ENCODE measurements around the gene DUSP16.
"Not testable (repeated sequence)": the region's sequence is repeated elsewhere in the genome, so short reads cannot be mapped to it uniquely, and the experiment has no call there.

DUSP16 gene, protein sequence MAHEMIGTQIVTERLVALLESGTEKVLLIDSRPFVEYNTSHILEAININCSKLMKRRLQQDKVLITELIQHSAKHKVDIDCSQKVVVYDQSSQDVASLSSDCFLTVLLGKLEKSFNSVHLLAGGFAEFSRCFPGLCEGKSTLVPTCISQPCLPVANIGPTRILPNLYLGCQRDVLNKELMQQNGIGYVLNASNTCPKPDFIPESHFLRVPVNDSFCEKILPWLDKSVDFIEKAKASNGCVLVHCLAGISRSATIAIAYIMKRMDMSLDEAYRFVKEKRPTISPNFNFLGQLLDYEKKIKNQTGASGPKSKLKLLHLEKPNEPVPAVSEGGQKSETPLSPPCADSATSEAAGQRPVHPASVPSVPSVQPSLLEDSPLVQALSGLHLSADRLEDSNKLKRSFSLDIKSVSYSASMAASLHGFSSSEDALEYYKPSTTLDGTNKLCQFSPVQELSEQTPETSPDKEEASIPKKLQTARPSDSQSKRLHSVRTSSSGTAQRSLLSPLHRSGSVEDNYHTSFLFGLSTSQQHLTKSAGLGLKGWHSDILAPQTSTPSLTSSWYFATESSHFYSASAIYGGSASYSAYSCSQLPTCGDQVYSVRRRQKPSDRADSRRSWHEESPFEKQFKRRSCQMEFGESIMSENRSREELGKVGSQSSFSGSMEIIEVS

DNA sequence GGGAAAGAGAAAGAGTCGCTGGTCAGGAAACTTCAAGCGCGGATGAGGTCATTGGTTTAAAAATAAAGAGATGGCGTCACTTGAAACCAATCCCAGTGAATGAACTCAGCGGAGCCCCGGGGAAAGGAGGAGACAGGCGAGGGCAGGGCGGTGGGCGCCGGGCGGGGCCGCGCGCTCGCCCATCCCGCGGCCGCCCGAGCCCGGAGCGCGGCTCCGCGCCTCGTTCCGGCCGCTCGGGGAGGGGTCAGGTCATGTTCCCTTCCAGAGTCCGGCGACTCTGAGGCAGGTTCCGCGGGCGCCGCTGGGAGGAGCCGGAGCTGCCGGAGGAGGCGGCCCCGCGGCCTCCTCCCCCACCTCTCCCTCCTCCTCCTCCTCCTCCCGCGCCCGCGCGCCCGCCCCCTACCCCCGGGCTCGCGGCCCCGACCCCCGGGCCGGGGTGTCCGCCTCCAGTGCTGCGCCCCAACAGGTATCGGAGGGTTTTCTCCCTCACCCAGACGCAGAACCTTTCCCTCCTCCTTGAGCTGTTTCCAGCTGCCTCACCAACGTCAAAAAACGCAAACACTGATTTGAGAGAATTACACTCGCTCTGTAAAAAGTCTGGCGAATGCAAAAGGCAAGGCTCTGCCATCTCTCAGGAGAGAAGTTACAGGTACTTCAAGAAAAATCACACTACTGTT is at the start of gene DUSP16:
Gene DUSP16 (minus strand): TSS at position 279 of the 677 bp plus-strand sequence. CDS start 41,765 bp downstream, outside the sequence.
- DNase-seq, result peak; percentile 73

DNA sequence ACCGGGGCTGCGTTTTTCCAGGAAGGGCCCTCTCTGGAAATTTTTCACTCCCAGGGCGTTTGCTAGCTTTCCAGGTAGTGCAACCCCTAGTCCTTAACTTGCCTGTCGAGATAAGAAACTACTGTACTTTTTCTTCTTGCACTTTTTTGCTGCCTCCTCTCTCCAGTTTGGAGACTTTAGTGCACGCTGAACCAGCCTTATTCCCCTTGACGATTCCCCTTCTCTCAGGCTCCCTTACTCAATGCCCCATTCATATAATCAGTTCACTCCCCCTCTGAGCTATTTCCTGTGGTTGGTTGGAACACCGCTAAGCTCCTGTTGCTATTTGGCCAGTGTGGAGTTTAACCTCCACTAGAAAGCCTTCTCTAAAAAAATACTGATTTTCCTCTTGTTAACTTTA is 49.7 kb upstream of the DUSP16 start:
- peak; percentile 22 for DNase-seq

DNA sequence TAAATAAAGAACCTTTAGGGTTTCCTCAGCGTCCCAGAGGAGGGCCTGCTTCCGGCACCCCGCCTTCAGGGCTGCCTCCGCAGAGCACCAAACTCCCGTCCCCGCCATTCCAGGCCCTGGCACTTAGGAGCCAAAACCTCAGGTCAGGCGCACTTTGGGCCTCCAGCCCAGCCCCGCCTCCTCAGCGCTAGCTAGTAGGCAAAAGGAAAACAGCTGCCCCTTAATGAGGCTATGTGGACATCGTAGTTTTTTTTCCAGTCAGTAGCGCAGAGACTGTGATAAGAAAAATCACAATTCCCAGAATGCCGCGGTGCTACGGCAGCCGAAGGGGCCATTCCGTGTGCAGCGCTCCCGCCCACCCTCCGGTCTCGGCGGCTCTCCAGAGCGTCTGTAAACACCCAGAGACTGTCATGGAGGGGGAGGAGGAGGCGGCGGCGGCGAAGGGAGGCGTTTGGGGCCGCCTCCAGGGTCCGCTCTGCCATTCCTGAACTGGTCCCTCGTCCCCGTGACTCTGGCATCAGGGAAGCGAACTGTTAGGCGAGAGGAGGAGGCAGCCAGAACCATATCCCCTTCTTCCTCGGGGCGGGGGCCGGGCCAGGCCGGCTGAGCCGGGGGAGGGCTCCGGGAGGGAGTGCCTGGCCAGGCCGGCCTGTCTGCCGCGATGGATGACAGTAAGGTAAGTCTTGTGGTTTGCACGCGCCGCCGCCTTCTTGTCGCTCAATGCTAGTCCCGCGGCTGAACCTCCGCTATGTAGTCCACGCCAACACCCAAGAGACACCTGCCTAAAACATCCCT is 49.0 kb upstream of the DUSP16 start, which contains the start of gene CREBL2:
Gene CREBL2 (plus strand): TSS at position 365 of the 795 bp plus-strand sequence. CDS start 297 bp downstream, at position 662.
- peak; percentile 86 for DNase-seq

DNA sequence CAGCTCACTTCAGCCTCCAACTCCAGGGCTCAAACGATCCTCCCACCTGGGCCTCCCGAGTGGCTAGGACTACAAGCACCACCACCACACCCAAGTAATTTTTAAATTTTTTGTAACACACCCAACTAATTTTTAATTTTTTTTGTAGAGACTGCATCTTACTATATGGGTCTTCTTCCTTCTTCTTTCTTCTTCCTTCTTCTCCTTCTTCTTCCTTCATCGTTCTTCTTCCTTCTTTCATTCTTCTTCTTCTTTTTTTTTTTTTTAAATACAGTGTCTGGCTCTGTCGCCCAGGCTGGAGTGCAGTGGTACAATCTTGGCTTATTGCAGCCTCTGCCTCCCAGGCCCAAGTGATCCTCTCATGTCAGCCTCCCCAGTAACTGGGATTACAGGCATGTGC is 48.0 kb upstream of the DUSP16 start:
- no peak for DNase-seq

DNA sequence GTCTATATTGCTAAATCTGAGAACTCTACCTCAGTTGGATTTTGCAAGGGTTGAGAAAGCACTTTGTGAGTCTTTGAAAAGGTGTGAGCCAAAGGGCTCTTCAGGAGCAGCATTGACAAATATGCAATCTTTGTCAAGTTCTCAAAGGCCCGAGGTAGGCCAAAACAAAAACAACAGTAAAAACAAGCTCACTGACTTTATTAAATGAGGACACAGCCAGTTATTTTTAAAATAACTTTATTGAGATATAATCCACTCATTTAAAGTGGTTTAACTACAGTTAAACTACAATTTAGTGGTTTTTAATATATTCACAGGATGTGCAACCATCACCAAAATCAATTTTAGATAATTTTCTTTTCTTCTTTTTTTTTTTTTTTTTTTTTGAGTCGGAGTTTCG is 47.0 kb upstream of the DUSP16 start:
- DNase-seq, result no peak

DNA sequence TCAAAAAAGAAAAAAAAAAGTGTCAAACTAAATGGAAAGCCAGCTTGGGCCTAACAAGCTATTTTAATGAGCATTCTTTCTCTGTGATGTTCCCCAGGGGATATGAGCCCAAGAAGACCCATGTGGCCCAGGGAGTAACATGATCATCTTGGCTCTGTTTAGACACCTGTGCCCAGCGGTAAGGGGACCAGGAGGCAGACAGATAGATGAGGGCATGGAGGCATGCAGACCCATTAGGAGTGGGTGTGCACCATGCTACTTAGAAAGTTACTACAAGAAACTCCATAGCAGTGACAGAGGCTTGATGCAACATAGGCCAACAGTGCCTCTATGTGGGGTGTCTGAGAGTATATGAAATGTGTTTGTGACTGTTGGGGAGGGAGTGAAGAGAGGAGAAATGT is 45.9 kb upstream of the DUSP16 start:
- DNase-seq, result no peak

DNA sequence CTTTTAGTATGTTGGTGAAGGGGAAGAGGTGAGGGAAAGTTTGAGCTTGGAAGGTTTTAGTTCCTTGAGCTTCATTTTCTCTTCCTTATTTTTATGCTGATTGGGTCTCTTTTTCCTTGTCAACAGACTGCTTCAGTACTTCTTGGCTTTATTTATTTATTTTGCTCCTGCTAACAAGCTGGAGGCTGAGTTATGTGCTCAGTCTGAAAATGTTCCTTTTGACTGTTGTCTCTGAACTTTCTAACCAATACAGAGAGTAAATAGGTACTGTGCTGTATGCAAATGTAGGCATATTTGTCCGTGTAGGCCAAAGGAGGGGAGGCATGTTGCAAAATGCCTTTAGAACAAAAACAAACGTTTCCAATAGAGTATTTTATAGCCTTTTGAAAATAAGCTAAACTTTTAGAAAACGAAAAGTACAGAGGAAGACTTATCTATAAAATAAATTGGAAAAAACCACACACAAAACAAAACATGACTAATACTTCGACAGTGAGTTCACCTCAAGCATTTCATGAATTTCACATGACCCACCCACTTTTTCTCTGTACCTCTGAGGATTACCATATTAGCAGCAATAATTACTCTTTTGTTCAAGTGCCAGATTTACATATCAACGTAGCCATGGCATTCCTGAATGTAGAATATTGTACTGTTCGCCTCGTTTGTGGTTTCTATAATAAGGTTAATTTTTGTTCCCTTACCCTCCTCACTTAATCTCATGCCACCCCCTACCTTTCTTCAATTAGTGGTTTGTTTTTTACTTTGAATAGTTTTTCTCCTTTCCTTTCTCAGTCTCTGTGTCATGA is 44.3 kb upstream of the DUSP16 start:
- DNase-seq, result no peak

DNA sequence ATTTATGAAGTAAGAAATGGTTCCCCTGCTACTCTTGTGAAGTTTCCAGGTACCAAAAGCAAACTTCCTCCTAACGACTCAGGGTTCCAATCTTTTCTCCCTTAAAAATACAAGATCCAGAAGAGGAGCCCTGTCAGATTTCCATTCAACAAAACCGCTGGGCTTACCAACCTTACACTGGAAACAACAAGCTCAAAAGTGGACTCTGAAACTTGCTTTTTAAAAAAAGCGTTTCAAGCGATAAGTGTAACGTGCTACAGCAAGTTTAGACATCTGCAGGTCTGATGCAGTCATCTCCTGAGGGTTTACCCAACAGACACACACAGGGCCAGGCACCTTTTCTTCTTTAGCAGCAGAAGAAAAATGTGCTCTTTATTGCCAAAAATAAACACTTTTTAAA is 42.1 kb upstream of the DUSP16 start:
- DNase-seq, result no peak

DNA sequence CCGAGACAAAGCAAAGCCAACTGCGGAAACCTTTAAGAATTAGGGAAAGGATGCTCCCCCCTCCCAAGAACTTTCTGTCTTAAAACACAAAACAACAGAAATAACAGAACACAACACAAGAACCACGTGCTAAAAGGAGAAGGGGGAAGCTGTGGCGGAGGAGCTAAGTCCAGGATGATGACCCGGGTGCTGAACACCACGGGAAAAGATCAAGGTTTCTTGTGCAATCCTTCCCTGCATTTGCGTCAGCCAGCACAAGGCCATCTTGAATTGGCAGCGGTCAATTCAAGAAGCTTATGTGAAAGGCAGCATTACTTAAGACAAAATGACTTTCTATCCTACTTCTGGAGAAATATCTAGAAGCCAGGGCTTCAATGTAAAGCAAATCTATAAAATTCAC is 38.0 kb upstream of the DUSP16 start:
- DNase-seq, result no peak

DNA sequence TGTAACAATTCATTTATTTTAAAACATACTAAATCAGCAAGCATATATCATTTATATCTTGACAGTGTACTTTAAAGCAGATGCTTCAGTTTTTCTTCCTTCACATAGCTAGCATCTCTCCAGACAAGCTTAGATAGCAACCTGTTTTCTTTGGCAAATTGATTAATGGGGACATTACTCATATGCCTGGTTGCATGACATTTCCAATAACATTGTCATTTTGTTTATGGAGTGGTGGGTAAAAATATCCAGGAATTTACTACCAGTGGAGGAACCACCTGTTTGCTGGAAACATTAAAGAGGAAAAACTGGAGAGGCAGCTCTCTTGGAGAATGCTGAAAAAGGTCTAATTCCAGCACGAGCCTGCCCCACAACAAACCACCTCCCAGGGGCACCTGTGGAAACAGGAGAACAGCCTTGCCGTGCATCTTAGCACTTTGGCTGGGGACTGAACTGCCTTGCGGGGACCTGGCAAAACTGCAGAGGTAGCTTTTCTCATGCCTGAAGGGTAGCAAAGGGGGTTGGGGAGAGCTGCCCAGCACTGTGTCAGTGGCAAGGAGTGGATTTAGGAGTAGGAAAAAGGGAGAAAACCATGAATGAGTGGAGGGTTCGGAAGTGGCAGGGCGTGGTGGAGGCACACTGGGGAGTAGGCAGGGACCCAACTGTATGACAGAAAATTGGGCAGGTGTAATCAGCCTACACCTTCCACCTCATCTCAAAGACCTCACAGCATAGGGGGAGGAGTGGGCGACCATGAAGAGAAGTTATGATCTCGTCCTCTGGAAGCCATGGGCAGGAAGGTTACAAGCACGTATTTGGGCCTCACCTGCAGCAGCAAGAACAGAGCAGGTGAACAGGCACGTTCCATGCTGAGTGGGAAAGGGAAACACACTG is 37.3 kb upstream of the DUSP16 start:
- DNase-seq, result no peak

DNA sequence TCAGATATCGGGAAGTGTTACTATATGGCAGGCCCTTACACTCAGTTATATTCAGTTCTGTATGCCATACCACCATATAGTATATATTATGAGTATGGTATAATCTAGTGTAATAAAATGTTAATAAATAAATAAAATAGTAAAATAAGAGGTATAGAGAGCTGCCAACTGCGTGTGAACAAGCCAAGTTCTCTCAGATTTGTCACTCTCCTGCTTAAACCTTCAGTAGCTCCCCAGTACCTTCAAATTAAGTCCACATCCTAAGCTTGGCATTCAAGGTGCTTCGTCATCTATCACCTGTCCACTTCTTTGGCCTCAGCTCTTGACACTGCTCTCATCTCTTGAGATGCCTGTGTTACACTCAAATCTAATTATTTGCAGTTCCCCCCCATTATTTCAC is 36.2 kb upstream of the DUSP16 start:
- DNase-seq, result no peak

DNA sequence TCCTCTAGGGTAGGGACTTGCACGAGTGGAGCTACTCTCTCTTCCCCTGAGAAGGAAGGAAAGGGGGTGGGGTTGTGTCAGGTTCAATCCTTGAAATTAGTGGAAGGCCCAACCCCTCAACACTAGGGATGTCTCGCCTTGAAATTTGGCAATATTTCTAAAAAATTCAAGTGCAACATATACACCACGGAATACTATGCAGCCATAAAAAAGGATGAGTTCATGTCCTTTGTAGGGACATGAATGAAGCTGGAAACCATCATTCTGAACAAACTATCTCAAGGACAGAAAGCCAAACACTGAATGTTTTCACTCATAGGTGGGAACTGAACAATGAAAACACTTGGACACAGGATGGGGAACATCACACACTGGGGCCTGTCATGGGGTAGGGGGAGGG is 33.9 kb upstream of the DUSP16 start:
- DNase-seq, result not testable (repeated sequence)

DNA sequence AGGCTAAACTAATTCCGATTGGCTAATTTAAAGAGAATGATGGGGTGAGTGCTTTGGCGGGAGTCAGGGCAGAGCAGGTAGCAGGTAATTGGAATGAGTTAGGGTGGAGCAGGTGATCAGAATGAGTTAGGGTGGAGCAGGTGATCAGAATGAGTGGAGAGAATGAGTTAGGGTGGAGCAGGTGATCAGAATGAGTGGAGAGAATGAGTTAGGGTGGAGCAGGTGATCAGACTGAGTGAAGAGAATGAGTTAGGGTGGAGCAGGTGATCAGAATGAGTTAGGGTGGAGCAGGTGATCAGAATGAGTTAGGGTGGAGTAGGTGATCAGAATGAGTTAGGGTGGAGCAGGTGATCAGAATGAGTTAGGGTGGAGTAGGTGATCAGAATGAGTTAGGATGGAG is 33.3 kb upstream of the DUSP16 start:
- not testable (repeated sequence) for DNase-seq

DNA sequence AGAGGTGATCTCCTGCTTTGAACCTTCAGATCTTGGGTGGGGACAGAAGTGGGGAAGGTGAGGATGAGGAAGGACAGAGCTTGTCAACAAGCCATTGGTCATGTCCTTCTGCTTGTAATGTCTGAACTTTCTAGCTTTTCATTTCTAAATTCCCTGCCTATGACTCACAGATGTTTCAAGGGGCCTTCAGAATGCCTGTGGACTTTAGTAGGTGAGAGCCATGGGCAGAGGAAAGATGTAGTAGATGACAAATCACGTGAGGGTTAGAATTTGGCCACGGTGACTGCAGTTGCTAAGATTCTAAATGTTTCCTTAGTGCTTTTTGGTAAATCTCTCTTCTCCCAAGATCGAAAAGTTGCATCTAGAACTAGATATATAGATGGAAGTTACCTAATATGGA is 30.3 kb upstream of the DUSP16 start:
- no peak for DNase-seq

DNA sequence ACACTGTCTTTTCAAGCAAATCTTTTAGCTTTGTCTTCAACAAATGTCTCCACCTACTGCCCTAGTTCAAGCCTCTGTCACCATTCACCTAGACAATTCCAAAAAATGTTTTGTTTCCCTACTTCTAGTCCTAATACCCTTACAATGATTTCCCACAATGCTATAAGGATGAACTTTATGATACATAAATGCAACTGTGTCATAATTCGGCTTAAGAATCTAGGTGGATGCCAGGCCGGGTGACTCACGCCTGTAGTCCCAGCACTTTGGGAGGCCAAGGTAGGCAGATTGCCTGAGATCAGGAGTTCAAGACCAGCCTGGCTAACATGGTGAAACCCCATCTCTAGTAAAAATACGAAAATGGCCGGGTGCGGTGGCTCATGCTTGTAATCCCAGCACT is 28.3 kb upstream of the DUSP16 start:
- DNase-seq, result no peak

DNA sequence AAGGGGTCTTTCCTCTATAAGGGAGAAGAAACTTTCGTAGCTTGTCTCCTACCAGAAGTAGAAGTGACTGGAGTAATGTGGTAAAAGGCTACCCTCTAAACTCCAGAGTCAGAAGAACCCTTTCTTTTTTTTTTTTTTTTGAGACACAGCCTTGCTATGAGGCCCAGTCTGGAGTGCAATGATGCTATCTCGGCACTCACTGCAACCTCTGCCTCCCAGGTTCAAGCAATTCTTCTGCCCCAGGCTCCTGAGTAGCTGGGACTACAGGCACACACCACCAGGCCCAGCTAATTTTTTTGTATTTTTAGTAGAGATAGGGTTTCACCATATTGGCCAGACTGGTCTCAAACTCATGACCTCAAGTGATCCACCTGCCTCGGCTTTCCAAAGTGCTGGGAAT is 25.8 kb upstream of the DUSP16 start:
- DNase-seq, result not testable (repeated sequence)

DNA sequence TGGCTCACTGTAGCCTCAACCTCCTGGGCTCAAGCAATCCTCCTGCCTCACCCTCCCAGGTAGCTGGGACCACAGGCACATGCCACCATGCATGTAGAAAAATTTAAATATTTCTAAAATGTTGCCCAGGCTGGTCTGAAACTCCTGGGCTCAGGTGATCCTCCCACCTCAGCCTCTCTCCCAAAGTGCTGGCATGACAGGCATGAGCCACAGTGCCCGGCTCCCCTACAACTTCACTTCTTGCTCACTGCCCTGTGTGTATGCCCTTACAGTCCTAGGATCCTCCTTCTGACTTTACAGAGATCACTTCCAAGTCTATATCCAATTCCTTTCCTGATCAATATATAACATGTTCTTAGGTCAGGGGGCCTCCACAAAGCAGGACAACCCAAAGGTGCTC is 25.2 kb upstream of the DUSP16 start:
- DNase-seq, result no peak

DNA sequence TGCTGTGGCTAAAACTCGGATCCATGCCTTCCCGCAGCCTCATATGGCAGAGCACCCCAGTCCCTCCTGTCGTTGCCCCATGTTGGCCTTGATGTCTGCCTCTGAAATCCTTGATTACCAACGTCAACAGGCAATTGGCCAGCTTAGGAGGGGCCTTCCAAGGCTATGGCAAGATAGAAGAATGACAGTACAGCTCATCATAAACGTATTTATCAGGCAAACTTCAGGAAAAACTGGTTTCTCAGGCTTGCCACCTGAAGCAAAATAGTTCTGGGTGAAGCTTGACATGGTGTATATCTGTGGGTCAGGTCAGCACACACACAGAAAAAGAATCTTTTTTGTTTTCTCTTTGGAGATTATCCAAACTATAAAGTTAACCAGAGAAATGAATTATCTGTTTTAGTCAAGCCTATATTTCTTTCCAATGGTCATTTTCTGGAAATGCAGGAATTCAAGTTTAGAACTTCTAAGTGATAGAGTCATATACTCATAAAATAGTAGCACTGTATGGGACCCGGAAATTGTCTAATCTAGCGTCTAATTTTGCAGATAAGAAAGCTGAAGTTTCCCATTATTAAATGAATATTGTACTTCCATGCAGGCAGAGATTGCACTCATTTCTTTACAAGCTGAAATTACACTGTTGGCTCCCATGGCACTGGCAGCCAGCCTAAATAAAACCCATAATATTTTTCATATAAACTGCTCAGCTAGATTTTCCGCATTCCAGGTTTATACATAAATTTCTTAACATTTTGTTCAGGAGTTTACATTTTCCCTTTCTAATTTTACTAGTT is 24.4 kb upstream of the DUSP16 start:
- no peak for DNase-seq

DNA sequence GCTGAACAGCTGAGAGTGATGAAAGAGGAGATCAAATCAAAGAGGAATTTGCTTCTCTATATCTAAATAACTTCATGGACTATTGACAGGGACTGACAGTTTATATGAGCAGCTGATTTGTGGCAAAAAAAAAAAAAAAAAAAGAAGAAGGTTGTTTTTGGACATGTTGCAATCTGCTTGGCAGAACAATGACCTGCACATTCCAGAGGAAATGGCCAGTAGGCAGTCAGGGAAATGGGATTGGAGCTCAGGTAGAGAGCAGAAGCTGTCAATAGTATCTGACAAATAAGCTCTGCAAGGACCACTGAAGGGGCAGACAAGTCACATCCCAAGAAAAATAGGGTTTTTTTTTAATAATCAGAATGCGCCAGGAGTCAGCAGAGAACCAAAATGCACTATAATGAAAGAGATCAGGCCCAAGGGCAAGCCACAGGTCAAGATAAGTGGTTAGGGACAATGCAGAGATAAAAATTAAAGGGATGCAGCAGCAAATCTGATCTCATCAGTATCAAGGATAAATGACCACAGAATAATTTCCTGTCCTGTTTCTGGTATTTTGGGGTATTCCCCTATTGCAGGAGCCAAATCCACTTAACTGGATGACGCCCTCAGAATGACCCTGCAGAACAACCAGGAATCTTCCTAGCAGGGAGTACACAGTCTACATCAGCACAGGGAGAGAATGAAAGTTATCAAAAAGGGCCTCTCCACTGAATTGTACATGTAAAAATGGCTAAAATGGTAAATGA is 22.6 kb upstream of the DUSP16 start:
- DNase-seq, result no peak

All from CD4-positive, alpha-beta T cell treated with Interleukin-6 for 4 hours (primary cell).